HG03175 (cell line): ENCODE results near the gene OARD1.

Experiments used
- ATAC-seq: cut with Tn5 transposase; IDR thresholded peaks from one replicate; pipeline ENCODE4 v1.9.1; 2021; ENCODE audit warnings: mild to moderate bottlenecking, moderate library complexity; ENCODE audit not compliant: unreplicated experiment

Gene OARD1

GRCh38 chr6:41075651-41076626, 3.8 kb upstream of the OARD1 start:
- ATAC-seq: no peak

DNA sequence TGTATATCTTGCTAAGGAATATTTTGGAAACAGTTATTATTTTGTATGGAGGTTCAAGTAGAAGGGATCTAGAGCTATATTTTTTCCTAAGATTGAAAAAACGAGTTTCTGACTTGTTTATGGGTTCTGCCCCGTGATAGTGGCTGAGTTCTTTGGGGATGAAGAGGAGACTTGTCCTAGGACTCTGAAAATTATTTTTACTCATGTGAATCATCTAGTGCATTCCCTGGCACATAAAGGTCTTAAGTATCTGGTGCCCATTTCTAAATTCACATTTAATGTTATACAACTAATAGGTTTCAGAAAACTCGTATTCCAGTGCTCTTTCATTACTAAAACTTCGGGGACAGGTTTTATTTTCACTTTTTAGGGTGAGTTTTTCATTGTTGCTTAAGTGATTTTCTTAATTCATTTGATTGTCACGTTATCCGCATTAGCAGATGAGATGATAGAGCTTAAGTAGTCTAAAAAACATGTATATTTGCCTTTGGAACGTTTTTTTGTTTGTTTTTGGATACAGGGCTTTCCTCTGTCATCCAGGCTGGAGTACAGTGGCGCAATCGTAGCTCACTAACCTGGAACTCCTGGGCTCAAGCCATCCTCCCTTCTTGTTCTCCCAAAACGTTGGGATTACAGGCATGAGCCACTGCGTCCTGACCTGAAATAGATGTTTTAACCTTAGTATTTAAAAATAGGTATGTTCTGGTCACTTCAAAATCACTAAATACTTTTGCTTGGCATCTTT, 2.7 kb upstream of the OARD1 start:
- ATAC-seq: no peak

DNA sequence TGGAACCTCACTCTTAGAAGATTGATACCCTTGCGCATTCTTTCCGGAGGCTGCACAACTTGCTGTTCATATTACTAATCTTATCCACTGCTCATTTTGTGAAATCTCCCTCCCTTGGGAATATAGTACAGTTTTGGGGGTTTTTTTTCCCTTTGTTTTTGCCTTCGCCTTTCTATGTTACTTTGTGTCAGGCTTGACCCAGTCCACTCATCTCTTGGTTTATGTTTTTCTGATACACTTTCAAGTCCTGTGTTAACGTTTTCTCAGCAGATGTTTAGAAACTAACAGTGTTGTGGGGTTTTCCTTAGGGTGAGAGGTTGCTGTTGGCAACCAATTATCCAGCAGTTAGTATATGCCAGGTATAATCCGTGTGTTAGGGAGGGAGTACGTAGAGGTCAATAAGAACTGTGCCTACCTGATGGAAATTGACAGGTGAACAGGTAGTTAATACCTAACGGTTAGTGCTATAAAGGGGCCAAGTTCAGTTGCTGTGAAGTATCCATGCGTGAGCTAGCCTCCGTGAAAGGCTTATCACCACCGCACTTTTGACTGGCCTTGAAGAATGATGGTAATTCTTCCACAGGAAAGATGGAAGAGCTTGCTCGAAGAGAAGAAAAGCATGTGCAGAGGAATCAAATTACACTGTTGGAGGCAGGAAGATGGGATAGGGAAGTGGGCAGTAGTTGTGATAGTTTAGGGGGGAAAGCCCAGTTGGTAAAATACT, 2.0 kb upstream of the OARD1 start:
- ATAC-seq: no peak

DNA sequence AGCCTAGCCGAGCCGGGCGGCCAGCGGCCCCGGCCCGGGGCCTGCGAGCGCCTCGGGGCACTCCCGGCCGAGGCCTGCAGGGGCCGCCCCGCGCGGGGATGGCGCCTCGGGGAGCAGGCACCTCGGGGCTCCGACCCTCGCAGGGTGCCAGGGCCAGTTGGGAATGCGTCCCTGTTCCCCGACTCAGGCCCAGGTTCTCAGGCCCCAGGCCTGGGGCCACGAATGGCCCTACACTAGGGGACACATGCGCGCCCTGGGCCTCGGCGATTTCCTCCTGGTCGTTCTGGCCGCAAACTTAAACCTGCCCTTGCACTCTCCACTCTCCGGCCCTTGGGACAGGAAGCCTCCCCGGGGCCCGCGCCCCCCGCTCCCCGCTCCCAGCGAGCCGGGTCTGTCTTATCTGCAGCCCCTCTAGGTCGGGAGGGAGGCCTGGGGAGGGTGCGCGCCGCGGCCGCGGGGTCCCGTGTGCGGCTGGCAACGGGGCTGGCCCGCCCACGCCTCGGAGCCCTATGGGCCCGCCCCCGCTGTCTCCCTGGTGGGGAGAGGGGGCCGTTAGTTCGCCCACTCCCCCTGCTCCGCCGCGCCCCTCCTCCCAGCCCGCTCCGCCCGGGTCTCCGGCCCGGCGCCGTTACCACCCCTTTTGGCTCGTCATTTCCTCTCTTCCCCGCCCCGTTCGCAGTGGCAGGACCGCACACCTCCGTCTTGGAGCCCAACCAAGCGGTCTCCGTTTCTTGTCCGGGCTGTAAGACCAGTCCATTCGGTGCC, 1.2 kb upstream of the OARD1 start:
- peak; percentile 32 for ATAC-seq

- ATAC-seq: peak; percentile 69
These were observed 663 bp upstream of the OARD1 start, which contains the start of gene NFYA for GRCh38 chr6:41072836-41073202. NFYA (plus strand) TSS chr6:41072974; CDS start chr6:41079090, 6,116 bp downstream.

GRCh38 chr6:41071501-41071922, 644 bp downstream of the OARD1 start:
- ATAC-seq: no peak

- no peak for ATAC-seq
These were observed 5.3 kb downstream of the OARD1 start for GRCh38 chr6:41066867-41067304.

GRCh38 chr6:41065550-41066026, 6.6 kb downstream of the OARD1 start:
- no peak for ATAC-seq

DNA sequence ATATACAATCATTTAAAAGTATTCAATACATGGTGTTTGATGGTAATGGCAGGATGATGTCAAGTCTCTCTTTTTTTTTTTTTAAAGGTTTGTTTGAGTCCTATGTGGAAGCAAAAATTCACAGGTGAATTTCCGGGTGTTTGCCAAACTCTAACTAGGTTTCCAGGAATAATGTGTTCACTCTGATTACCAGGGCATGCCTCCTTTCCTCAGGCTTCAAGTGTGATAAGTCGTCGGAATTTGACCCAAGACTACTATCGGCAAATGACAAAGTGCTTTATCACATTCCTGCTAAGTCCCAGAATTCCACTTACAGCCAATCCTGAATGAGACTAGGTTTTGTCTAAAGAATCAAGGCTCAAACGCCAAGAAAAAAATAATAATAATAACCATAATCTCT, 7.3 kb downstream of the OARD1 start:
- no peak for ATAC-seq

DNA sequence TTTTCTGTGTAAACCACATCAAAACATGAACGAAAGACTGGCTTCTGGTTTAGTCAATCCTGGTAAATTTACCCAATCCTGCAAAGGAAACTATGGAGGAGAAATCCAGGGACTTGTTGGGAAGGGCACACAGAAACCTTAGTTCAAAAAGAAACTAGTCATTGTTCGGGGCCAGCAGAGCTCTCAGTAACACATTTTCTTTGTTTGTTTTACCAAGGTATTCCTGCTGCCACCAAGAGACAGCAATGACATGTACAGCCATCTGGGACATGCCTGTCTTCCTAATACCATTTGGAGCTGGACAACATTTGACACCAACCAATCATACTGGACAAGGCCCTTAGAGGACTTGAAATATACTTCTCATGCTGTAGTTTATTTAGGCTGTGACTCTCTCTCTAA, 8.3 kb downstream of the OARD1 start:
- no peak for ATAC-seq

DNA sequence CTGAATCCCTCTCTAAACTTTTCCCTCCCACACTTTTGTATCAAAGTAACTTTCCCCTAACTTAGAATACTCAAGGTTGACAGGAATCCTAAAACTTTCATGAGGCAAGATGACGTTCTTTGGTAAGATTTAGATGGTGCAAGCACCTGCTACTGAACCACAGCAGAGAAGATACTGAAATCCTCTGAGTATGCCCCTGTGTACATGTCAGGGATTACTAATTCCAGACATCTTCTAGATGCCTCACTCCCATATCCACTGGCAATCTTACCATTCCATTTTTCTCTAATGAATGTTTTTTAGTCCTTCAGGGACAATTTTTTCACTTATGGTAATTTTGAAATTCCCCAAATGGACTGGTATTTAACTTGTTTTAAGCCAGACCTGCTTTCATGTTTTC, 10.1 kb downstream of the OARD1 start:
- no peak for ATAC-seq

GRCh38 chr6:41061196-41061726, 10.9 kb downstream of the OARD1 start:
- no peak for ATAC-seq

- ATAC-seq: no peak
These were observed 12.6 kb downstream of the OARD1 start for GRCh38 chr6:41059556-41059955.

- no peak for ATAC-seq
These were observed 13.4 kb downstream of the OARD1 start for GRCh38 chr6:41058783-41059181.

DNA sequence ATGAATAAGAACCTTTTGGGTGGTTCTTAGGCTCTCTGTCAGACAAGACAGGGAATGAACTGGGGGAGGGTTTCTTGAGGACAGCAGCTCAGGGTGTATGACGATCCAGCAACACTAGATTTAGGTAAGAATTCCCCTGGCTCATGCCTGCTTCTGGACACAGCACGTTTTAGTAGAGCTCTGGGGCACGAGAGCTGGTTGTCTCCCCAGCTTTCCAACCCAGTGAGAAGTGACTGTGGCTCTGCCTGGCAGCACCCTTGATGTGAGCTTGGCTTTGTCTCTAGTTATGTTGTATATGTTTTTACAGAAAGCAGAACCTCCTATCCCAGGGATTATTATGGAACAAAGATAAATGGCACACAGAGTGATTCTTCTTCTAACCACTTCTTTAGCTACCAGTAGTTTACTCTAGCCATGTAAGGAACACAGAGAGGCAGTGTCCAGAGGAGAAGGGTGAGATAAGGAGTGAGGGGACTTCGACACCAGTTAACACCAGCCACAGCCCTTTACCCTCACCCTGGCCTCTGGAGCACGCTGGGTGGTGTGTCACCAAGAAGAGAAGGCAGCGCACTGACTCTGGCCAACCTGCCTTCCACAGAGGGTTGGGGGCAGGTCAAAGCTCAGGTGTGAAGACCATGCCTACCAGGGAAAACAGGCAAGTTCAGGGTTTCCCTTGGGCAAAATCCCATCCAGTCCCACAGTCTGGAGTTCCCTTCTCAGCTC, 15.2 kb downstream of the OARD1 start:
- ATAC-seq: no peak

- no peak for ATAC-seq
These were observed 17.0 kb downstream of the OARD1 start for GRCh38 chr6:41055149-41055548.

DNA sequence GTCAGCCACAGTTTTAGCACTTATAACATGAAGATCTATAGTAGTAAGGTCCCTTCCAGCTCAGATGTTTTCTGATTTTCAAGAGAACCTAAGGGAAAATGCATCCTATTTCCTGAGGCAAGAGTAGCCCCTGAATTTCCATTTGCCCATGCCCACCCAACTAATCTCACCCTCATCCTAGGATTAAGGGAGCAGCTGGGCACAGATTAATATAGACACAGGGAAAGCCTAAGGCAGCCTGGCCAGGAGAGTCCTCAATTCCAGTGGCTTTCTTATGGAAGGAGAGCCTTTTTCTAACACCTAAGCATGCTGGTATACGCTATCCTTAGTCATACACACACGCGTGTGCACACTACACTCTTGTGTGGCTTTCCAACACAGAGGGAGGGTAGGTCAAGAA, 17.6 kb downstream of the OARD1 start:
- no peak for ATAC-seq

DNA sequence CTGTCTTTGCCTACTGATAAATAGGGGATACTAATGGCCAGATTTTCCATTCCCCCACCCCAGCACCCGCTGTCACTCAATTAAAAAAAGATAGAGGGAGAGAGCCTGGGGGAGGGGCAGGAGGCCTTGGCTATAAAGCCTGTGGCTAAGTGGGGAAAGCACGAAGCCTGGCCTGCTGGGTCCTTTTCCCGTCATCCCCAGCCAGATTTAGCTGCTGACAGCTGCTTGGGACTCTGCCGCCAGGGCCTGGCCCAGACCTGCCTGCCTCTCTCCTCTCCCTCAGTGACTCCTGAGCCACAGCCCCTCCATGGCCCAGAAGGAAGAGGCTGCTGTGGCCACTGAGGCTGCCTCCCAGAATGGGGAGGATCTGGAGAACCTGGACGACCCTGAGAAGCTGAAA, 19.1 kb downstream of the OARD1 start, which contains the start of gene APOBEC2:
Gene APOBEC2, plus strand, starts transcription at position 162 of the 400 bp plus-strand sequence. Its CDS starts 146 bp downstream, at position 308.
- ATAC-seq: no peak

GRCh38 chr6:41051873-41052272, 20.3 kb downstream of the OARD1 start:
- peak; percentile 46 for ATAC-seq
